C4-2B (cell line): ENCODE data around the gene KIF14.

Source experiments
- ZFX ChIP-seq: fragments of 450-650 bp; IDR thresholded peaks from 2 replicates; pipeline ENCODE4 v1.6.1; 2017
- TF ChIP-seq, protein P1 (sequence below): fragments of 450-650 bp; conservative IDR thresholded peaks from 2 replicates; pipeline ENCODE4 v1.5.1; 2017; ENCODE audit warnings: mild to moderate bottlenecking

DNA sequence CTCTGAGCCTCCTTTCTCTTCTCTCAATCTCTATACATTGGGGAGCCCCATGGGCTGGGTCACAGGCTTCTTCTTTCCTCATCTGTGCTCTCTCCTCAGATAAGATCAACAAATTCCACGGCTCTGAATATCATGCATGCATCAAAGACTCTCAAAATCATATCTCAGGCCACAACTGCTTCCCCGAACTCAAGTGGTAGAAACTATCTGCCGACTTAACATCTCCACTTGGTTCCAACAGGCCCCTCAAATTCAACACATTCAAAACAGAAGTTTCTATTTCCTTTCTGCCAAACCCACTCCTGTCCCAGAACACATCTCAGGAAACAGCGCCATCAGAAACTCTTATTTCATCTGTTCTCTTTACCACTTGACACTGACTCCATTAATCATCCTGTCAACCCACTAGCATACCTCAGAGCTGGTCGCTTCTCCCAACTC lies 32.5 kb upstream of the KIF14 start:
- TF ChIP-seq, protein P1, sequence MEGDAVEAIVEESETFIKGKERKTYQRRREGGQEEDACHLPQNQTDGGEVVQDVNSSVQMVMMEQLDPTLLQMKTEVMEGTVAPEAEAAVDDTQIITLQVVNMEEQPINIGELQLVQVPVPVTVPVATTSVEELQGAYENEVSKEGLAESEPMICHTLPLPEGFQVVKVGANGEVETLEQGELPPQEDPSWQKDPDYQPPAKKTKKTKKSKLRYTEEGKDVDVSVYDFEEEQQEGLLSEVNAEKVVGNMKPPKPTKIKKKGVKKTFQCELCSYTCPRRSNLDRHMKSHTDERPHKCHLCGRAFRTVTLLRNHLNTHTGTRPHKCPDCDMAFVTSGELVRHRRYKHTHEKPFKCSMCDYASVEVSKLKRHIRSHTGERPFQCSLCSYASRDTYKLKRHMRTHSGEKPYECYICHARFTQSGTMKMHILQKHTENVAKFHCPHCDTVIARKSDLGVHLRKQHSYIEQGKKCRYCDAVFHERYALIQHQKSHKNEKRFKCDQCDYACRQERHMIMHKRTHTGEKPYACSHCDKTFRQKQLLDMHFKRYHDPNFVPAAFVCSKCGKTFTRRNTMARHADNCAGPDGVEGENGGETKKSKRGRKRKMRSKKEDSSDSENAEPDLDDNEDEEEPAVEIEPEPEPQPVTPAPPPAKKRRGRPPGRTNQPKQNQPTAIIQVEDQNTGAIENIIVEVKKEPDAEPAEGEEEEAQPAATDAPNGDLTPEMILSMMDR, result no peak
- TF ChIP-seq ZFX, result no peak
